Measurements from ENCODE around the gene USP4.

Gene USP4

DNA sequence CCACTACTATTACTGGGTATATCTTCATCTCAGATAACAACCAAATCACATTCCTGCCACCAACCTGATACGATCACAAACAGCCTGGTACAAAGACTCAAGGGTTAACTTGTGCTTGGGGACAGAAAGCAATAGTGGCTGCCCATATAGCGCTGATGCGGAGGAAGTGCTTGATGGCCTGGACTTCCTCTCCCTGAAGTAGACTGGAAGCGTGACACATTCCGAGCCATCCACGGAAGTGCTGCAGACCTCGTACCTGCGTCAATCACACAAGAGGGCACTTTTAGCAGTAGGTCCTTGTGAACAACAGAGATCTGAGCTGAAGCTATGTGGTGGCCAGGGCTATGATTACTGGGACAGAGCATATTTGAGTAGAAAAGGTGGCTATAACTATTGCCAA lies 45.5 kb downstream of the USP4 start:
- no peak for DNase-seq

DNA sequence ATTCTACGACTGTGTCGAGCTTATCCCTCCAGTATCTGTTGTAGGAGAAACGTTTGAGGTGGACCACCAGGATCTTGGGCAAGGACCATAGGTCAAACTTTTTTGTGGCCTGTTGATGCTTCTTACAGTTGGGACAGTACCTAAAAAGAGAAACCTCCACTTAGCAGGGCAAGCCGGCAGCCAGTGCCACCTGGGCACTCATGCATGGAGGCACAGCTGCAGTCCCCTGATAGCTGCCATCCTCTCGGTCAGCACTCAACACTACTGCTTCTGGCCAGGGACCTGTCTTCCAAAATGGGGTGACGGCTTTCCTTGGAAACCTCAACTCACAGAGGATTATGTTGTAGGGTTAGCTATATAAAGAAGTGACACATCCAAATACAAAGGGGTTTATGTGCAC lies 55.9 kb downstream of the USP4 start:
- no peak for DNase-seq

DNA sequence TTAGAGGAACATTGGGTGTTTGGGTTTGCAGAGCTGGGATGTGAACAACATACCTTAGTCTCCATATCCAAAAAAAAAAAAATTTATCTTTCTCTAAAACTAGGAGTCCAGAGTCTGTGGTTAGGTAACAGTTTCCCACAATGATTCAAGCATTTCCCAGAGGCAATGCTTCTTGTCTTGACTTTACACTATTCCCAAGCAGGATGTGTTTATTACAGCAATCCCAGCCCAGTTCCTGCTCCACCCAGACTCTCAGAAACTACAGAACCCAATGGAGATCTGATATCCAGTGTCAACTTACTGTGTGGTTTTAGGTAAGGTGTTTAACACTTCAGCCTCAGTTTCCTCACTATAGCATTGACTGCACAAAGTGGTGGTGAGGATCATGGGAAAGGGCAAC lies 60.5 kb downstream of the USP4 start:
- DNase-seq, result no peak

DNA sequence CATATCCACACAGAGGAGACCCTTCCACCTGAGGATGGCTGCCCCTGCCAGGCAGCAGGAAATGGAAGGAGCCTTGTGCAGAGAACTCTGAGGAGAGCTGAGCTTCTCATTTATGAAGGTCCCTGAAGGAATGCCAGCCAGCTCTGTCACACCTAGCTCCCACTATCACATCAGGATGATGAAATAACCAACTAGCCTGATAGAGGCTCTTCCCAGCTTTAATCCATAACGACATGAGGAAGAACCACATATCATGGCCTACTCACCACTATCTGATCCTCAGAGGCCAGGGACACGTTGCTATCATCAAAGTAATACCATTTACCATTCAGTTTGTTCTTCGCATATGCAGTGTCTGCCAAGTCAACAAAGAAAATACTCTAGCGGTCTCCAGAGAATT lies 61.3 kb downstream of the USP4 start:
- DNase-seq, result no peak

DNA sequence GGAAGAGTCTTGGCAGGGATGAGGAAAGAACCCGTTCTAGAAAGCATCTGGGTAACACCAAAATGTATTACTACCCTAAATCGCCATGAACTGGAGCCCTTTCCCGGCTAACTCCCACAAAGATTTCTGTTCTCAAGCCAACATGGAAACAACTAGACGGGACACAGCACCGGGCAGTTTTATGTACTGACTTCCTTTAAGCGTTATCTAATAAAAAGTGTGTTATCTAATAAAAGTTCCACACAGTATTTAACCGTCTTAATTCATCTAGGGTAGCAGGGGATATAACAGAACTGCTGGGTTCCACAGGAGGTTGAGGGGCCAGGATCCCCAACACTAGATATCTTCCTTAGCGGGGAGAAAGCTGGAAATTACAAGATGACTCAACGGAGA lies 62.5 kb downstream of the USP4 start:
- DNase-seq, result no peak

DNA sequence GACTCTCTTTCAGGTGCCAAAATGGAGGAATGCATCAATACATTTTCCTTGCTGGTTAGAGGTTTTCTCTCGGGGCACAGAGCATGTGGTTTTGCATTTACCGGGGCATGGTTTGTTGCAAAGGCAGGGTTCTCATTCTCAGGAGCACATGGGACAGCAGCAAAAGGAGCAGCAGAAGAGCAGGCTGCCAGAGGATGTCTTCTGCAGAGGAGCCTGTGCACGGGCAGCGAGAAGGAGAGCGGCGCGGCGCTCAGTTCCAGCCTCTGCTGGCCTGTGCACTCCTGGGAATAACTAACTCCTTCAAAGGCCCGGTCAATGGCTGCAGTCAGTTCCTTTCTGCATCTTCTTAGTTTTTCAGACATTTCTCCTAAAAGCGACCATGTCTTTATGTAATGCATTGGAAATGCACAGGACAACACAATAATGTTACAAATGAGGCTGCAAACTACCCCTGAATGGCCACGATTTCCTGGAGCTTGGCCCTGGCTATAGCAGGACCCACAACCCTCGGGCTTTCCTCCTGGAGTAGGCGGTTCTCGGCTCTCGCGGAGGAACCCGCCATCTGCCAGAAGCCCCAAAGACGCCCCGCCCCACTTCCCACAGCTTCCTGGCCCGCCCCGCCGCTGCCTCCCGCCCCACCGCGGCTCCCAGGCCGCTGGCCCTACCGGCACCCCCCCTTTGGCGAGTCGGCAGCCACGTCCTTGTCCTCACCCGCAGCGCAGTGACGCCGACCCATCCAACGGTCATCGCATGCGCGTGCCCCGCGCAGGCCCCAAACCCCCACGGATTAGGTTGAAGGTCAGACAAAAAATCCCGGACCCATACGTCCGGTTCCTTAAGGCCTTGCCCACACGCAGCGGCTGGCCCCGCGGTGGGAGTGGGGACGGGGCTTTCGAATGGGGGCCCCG lies 63.1 kb downstream of the USP4 start, which contains the start of gene C3orf62:
Gene C3orf62 (minus strand): TSS at position 758 of the 908 bp plus-strand sequence. CDS start 360 bp downstream, at position 398.
- peak; percentile 60 for DNase-seq

DNA sequence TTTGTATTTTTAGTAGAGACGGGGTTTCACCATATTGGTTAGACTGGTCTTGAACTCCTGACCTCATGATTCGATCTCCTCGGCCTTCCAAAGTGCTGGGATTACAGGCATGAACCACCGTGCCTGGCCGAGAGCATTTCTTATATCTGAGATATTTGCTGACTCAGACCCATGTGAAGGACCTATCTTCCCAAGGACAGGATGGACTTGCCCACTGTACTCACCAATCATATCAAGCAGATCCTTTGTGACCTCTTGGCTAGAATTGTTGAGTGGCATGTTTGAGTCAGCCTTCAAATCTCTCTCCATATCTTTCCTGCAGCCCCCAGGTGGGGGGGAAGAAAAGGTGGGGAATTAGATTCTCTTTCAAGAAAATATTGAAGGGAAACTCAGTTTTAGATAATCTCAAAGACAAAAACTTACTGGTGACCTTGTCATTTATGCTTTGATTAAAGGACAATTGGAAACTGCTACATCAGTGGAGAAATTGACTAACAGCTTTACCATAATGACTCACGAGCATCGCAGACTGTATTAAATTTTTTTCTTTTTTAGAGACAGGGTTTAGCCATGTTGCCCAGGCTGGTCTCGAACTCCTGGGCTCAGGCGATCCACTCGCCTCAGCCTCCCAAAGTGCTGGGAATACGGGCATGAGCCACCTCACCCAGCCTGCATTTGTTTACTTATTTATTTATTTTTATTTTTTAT lies 65.9 kb downstream of the USP4 start:
- DNase-seq, result no peak

DNA sequence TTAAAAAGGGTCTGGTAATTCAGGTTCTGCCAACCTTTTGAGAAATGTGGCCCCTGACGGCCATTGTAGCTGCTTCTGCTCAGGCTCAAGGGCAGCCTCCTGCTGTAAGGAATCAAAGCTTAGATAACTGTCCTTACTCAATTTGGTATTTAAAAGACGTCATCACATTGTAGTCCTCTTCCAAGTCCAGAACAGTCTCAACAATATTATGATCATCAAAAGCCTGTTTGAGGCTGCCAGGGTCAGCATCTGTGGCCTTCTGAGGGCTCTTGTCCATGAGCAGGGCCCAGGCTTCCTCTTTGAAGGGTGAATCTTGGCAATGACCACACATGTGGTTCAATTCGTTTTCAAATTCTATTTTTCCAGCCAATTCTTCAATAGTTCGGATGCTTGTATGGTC lies 68.8 kb downstream of the USP4 start:
- no peak for DNase-seq

DNA sequence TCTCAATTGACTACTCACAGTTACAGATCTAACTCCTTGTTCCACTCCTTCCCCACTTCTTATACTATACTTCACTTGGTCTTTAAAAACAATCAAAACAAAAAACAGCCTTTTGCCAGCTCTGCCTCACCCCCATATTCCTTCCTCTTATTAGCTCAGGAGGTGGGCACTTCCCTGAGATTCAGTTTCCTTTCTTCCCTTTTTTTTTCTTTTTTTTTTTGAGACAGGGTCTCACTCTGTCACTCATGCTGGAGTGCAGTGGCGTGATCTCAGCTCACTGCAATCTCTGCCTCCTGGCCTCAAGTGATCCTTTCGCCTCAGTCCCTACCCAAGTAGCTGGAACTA lies 69.7 kb downstream of the USP4 start:
- no peak for DNase-seq

DNA sequence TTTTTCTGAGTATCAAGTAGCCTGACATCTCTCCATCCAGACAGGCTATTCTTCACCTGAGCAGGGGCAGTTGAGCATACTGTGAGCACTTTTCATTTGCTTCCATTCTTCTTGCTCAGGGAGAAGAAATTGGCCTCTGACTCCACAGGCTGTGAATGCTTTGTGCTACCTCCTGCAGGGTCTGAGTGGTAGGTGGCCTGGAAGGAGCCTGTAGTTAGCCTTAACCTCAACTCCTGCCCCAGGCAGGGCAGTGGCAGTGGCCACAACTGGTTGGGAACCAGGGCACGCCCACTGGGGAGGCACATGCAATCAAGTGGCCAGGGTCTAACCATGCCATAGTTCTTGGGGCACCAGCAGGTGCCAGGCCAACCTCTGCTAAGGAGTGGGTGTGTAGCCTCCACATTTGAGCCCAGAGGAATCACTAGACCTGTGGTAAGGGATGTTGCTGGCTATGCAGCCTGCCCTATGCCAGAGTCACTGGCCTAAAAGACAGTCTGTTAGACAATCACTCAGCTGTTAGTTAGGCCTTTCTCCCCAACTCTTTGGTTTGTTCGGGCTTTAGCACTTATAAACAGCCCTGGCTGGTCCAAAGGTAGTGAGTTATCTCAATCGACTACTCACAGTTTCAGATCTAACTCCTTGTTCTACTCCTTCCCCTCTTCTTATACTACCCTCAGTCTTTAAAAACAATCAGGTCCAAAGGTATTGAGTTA lies 70.3 kb downstream of the USP4 start:
- no peak for DNase-seq

DNA sequence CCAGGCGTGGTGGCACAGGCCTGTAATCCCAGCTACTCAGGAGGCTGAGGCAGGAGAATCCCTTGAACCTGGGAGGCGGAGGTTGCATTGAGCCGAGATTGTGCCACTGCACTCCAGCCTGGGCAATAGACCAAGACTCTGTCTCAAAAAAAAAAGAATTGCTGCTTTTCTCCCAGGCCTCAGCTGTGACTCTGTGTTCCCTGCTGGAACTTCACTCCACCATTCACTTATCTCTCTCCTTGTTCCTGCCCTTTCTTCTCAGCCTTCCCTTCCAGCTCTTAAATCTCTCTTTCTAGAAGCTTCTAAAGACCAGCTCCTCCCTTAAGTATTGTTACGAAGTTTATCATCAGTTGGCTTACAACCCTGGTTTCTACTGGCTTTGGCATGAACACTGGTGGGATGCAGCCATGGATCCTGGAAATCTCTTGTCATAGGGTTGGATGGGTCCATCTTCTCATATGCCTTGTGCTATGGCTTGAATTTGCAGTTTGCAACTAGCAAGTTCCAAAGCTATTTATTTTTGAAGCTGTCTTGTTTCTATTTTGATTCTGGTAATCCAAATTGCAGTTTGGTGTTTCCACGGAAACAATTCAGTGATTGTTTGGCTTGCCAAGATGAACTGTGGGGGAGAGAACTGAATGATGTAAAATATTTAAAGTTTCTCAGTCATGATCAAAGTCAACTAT lies 73.3 kb downstream of the USP4 start:
- DNase-seq, result no peak

DNA sequence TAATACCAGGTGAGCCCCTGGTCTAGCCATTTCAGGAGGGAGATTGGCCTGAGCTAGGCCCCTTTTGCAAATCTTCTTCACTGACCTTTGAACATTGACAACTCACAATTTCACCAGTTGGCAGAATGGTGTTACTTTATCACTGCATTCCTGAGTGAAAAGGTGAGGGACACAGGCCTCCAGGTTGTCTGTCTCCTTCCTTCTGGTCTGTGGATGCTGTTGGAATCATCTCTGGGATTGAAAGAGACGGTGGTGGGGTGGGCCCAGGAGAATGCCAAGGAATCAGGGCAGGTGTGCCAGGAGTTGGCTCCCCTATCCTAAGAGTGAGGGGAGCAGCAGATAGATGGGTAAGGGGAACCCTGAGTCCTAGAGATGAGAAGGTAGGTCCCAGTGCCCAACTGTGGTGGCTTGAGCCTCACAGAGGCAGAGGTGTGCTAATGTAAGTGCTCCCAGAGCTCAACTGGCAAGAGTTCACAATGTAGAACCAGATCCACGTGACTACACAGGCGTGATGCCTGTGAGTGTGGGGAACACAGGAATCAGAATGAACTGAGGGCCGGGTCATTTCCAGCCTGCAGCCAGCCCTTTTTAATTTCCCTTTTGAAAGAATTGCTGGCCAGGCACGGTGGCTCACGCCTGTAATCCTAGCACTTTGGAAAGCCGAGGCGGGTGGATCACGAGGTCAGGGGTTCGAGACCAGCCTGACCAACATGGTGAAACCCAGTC lies 74.0 kb downstream of the USP4 start:
- no peak for DNase-seq

DNA sequence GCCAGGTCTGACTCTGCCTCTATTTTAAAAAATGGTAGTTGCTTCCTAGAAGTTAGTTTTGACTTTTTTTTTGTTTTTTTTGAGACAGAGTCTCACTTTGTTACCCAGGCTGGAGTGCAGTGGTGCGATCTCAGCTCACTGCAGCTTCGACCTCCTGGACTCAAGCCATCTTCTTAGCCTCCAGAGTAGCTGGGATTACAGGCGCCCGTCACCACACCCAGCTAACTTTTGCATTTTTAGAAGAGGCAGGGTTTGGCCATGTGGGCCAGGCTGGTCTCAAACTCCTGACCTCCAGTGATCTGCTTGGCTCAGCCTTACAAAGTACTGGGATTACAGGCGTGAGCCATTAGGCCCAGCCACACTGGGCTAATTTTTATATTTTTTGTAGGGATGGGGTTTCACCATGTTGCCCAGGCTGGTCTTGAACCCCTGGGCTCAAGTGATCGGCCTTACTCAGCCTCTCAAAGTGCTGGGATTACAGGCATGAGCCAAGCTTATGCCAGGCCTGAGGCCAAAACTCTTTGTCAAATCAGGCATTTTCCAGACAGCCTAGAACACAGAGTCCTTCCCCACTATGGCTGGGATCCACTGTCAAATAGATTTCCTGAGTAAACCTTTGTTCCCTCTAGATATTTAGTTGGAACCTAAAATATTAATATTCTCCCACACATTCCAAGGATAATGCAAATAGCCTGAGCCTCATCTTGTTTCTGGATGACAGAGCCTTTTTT lies 76.5 kb downstream of the USP4 start:
- DNase-seq, result no peak

DNA sequence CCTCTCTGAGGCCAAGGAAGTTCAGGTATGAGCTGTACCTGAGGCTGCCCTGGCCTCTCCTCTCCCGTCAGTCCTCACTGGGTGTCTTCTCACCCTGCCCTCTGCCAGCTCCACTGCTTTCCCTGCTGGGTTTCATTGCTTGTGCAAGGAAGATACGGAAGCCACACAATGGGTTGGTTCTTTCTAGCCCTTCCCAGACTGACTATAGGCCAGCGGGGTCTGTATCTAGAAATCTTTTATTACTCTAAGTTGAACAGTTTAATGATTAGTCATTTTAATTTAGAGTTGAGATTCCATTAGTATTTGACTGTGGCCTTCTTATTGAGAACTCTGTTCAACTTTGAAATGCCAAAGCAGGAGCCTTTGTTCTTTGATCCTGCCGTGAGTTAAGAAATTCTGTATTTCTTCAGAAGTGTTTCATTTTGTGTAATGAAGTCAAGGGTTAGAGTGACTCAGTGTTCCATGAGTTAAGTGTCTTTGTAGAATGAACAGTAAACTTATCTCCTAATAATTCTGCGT lies 79.0 kb downstream of the USP4 start:
- no peak for DNase-seq

DNA sequence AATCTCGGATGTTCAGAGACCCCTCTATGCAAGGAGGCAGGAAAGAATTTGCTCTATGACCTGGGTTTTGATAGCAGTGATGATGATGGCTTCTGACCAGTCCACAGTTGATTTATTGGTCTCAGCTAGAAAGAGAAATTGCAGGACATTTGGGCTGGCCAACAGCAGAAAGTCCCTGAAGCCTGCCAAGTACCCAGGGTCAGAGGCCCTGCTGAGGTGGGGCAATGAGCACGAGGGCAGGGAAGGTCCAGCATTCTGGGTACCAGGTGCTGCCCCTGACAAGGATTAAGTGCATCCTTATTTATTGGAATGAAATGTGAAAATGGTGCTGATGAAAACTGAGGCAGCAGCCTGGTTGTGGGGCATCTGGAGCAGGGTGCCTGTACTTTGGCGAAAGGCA lies 82.7 kb downstream of the USP4 start:
- DNase-seq, result no peak

DNA sequence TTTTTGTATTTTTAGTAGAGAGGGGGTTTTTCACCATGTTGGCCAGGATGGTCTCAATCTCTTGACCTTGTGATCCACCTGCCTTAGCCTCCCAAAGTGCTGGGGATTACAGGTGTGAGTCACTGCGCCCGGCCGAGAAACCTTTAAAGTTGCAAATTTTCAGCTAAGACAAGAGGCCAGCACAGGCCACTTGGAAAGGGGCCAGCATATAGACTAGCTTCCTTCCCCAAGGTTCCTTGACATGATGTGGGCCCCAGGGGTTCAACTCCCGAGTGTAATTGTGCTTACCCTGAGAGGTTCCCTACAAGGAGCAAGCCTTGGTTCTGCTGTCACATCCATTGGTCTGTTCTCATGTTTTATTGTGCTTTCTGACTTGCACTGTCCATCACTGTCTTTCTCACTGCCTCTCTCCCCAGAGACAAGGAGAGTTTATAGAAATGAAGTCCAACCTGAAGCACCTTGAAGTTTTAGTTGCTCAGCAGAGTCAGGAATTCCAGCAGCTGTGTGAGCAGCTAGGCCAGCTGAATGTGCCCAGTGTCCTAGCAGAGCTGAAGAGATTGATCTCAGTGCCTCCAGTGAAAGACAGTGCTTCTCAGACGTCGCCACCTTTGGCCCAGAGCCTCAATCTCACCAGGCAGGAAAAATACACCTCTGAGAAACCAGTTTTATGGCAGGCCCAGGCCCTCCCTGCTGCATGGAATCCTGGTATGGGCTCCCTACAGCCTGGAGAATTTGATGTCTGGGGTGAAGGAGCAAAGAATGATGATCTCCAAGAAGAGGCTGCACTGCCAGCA lies 83.9 kb downstream of the USP4 start:
- no peak for DNase-seq

DNA sequence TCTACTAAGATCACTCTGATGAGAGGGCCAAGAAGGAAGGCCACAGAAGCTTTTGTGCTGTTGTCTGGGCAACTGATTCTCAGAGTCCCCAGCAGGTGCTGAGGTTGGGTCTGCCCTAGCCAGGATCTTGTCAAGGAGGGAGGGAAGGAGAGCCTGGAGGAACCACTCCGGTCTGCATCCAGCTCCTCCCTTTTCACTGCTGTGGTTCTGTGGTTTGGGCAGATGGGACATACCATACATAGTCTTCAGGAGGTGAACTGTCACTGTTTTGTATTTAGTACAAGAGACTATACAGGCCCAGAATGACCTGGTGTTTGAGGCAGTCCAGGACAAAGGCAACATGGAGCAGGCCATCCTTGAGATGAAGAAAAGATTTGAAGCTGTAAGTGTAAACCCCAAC lies 84.7 kb downstream of the USP4 start:
- no peak for DNase-seq

DNA sequence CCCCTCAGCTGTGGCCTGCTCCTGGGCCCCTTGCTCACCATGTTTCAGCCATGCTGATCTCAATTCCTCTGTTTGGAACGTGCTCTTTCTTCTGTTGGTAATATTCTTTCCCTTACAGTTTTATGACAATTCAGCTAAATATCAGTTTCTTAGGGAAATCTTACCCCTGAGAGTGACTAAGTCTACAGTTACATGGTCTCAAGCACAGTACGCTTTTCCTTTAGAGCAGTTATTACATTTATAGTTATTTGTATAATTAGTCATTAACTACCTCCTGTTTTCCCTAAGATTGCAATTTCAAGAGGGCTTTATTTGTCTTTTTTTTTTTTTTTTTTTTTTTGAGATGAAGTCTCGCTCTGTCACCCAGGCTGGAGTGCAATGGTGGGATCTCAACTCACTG lies 86.3 kb downstream of the USP4 start:
- no peak for DNase-seq

DNA sequence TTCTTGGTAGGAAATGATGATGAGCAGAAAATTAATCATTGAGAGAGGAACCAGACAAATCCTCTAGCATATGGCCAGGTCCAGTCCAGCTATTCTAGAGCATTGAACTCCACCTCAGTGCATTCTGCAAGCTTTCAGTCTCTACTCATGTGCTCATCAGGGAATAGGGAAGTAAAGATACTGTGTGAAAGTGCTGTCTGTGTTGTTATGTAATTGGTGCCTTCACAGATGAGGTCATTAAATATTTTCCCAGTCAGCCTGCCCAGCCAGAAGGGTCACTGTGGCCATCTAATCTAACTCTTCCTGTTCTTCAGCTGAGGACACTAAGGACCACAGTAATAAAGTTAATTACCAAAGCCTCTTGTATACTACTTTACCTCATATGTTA lies 91.0 kb downstream of the USP4 start:
- no peak for DNase-seq

DNA sequence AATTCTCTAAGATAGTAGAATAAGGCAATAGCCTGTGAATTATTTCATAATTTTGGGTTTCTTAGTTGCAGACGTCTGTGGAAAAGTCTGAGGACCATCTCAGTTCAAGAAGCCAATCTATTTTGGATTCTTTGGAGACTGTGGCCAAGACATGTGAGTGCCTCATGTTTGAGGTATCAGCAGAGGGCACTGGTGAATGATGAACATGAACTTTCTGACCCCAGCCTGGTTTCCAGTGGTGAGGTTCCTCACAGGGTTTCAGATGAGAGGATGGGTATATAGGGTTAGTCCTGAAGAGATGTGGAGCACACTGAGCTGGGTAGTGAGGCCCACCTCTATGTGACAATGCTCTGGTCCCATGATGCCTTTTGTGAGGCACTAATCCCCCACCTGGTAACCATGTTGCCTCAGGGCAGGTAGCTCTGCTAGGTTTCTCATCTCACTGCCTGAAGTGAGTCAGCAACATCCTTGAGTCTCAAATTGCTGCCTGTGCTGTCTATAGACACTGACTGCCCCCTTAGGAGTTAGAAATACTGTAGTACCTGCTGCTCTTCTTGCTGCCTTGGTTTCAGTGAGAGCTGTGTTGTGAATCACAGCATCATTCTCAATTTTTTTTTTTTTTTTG lies 95.2 kb downstream of the USP4 start:
- DNase-seq, result no peak

Data from NCI-H2029 (cell line).